K562 (cell line): ENCODE results near the gene RAPGEF5. TPM values are rescaled to one million over a fixed set of nuclear protein-coding genes. Genes with fewer than 3 reads are reported as not detected.
A peak's percentile ranks its signal among the peaks of the same experiment; 100 is the strongest.

Experiments used
- ATAC-seq: fragments of 200-7000 bp; cut with Tn5 transposase; 3 replicates; pipeline ENCODE4 v1.9.1; 2020; ENCODE audit warnings: moderate library complexity
- BruUV-seq: library from RNA; stranded (reverse); fragments of 400-500 nt; replicated peaks from 2 replicates; lab custom pipeline; 2021; lab: Mats Ljungman, UMichigan
- CTCF ChIA-PET: fragments of 300-600 bp; formaldehyde crosslinking; extraction: SDS; loops from one replicate; lab custom pipeline; 2021; ENCODE audit warnings: low intra/inter-chr PET ratio; lab: Yijun Ruan, JAX
- POLR2A ChIA-PET: fragments of 300-600, 350-650 bp; sonication (Branson Sonifier 250); formaldehyde crosslinking; extraction: SDS; loops from one replicate; lab custom pipeline; 2021; ENCODE audit warnings: antibody characterized with exemption, inconsistent platforms; lab: Yijun Ruan, JAX
- DNase-seq, 4 experiments: peaks; one replicate each; pipeline versions ENCODE4 v3.0.0 to v3.0.0-alpha.2; 2011 to 2018; ENCODE audit warnings: low spot score in 3 of 4, mixed read lengths in 3 of 4; ENCODE audit errors: extremely low read depth in 1 of 4
- FAIRE-seq: peaks from 2 replicates; lab custom pipeline; 2011; peaks lifted over from hg19 to GRCh38; lab: Jason Lieb, UNC
- H2AFZ ChIP-seq: 2 replicates; pipeline ENCODE4 v1.6.0; 2011; ENCODE audit warnings: low read depth, low read length, control low read depth, inconsistent platforms
- H3K27ac ChIP-seq: fragments of 200-600 bp; 3 replicates; pipeline ENCODE4 v1.8.0; 2011; ENCODE audit warnings: low read depth, mild to moderate bottlenecking, control low read depth, inconsistent platforms, low read length, moderate library complexity, mixed read lengths; ENCODE audit errors: extremely low read depth
- H3K27me3 ChIP-seq, 2 experiments: fragments of 300-600 bp in 1 of 2; 2 replicates in 1 of 2; 3 replicates in 1 of 2; pipeline versions ENCODE4 v1.6.0 to v1.8.0; 2011; ENCODE audit warnings: inconsistent platforms in 2 of 2, low read length in 2 of 2, mild to moderate bottlenecking in 1 of 2, mixed read lengths in 1 of 2, moderate library complexity in 1 of 2; ENCODE audit not compliant: control insufficient read depth in 2 of 2, insufficient read depth in 2 of 2
- H3K36me3 ChIP-seq: fragments of 300-600 bp; 3 replicates; pipeline ENCODE4 v1.8.0; 2011; ENCODE audit warnings: mild to moderate bottlenecking, low read length, inconsistent platforms; ENCODE audit not compliant: control insufficient read depth, insufficient read depth
- H3K4me1 ChIP-seq, 2 experiments: fragments of 200-600 bp in 1 of 2; replicated peaks in 1 of 2; 2 replicates in 1 of 2; 3 replicates in 1 of 2; pipeline versions ENCODE4 v1.5.1 to v1.8.0; 2011; ENCODE audit warnings: inconsistent platforms in 2 of 2, low read length in 2 of 2, mild to moderate bottlenecking in 1 of 2, mixed read lengths in 1 of 2, moderate library complexity in 1 of 2; ENCODE audit not compliant: control insufficient read depth in 2 of 2, insufficient read depth in 2 of 2
- H3K4me2 ChIP-seq: 2 replicates; pipeline ENCODE4 v1.6.1; 2011; ENCODE audit warnings: low read length, control low read depth, inconsistent platforms, mixed read lengths; ENCODE audit not compliant: insufficient read depth
- H3K4me3 ChIP-seq: fragments of 200-600 bp; sonication (generic), shearing (Covaris generic); 2 replicates; pipeline ENCODE4 v1.5.1; 2016; ENCODE audit warnings: control low read depth, inconsistent platforms
- H3K79me2 ChIP-seq: fragments of 200-600 bp; 3 replicates; pipeline ENCODE4 v1.8.0; 2011; ENCODE audit warnings: low read length, inconsistent platforms; ENCODE audit not compliant: control insufficient read depth, insufficient read depth
- H3K9ac ChIP-seq, 2 experiments: 2 replicates each; pipeline versions ENCODE4 v1.6.0 to v1.6.1; 2011; ENCODE audit warnings: low read depth in 2 of 2, low read length in 2 of 2, control low read depth in 1 of 2, inconsistent platforms in 1 of 2, mild to moderate bottlenecking in 1 of 2, mixed read lengths in 1 of 2; ENCODE audit not compliant: insufficient read depth in 1 of 2
- H3K9me1 ChIP-seq: one replicate; pipeline ENCODE4 v1.6.0; 2011; ENCODE audit warnings: inconsistent platforms, mild to moderate bottlenecking, low read length, moderate library complexity; ENCODE audit not compliant: control insufficient read depth, insufficient read depth
- H3K9me3 ChIP-seq: replicated peaks from 2 replicates; pipeline ENCODE4 v1.5.1; 2011; ENCODE audit warnings: low read depth, low read length, inconsistent platforms; ENCODE audit not compliant: control insufficient read depth, insufficient read depth
- H4K20me1 ChIP-seq: replicated peaks from 2 replicates; pipeline ENCODE4 v1.6.1; 2011; ENCODE audit warnings: low read length, inconsistent platforms, mixed read lengths; ENCODE audit not compliant: control insufficient read depth, insufficient read depth
- CBFA2T3 ChIP-seq: fragments of 450-650 bp; IDR thresholded peaks from 2 replicates; pipeline ENCODE4 v1.6.1; 2017
- EGR1 ChIP-seq: fragments of 450-650 bp; conservative IDR thresholded peaks from 2 replicates; pipeline ENCODE4 v1.6.1; 2017; ENCODE audit warnings: mild to moderate bottlenecking
- FOXJ3 ChIP-seq: sonication (generic); formaldehyde crosslinking; IDR thresholded peaks from 2 replicates; pipeline ENCODE4 v1.4.0; 2020; ENCODE audit warnings: mild to moderate bottlenecking, missing genetic modification reagents
- HDGF ChIP-seq: fragments of 450-650 bp; IDR thresholded peaks from 2 replicates; pipeline ENCODE4 v1.6.1; 2016
- LARP7 ChIP-seq: fragments of 450-650 bp; IDR thresholded peaks from 2 replicates; pipeline ENCODE4 v1.6.1; 2016
- NFYB ChIP-seq: IDR thresholded peaks from 2 replicates; pipeline ENCODE4 v1.6.1; 2011; ENCODE audit warnings: mild to moderate bottlenecking, moderate library complexity; ENCODE audit not compliant: insufficient read length; ENCODE audit errors: extremely low read depth
- POLR2B ChIP-seq: fragments of 450-650 bp; IDR thresholded peaks from 2 replicates; pipeline ENCODE4 v1.6.1; 2018; ENCODE audit warnings: low read depth; ENCODE audit not compliant: partially characterized antibody
- PTBP1 ChIP-seq: fragments of 200-400 bp; formaldehyde crosslinking; IDR thresholded peaks from 2 replicates; pipeline ENCODE4 v1.6.1; 2017; ENCODE audit warnings: low read depth, low read length
- SPI1 ChIP-seq: IDR thresholded peaks from 2 replicates; pipeline ENCODE4 v1.6.1; 2011; ENCODE audit warnings: low read depth, low read length, control low read depth, borderline replicate concordance
- ZC3H8 ChIP-seq: fragments of 450-650 bp; IDR thresholded peaks from 2 replicates; pipeline ENCODE4 v1.6.1; 2017
- ZNF277 ChIP-seq: fragments of 250-450 bp; sonication (Bioruptor Pico); IDR thresholded peaks from 2 replicates; pipeline ENCODE4 v1.8.0; 2022; ENCODE audit warnings: inconsistent platforms, mild to moderate bottlenecking, moderate library complexity, borderline replicate concordance
- ZNF407 ChIP-seq: fragments of 450-650 bp; IDR thresholded peaks from 2 replicates; pipeline ENCODE4 v1.6.1; 2016; ENCODE audit warnings: low read depth
- WGBS: fragments of 100-300 bp; shearing (Covaris generic); methylation state at CpG from one replicate; pipeline ENCODE4 v1.1.6; 2016; ENCODE audit warnings: low coverage, mixed read lengths; ENCODE audit not compliant: insufficient coverage; ENCODE audit errors: missing lambda C conversion rate; 5-methylcytosine and 5-hydroxymethylcytosine counted together
- in situ Hi-C: fragments of 300-500 bp; cut with MboI; formaldehyde crosslinking; loops from 4 replicates; pipeline ENCODE4 v1.15.0; 2018; ENCODE audit warnings: inconsistent platforms, mixed read lengths
- intact Hi-C: fragments of 100-400 bp; cut with micrococcal nuclease; formaldehyde crosslinking; loops from 2 replicates; pipeline ENCODE4 v1.14.2; 2022
- polyA plus RNA-seq, 8 experiments: library from polyadenylated mRNA; depleted of rRNA in 4 of 8; stranded (reverse) in 5 of 8; unstranded in 3 of 8; fragments of >200 nt; fragmentation: Nextera tagmentation in 2 of 8; fragmentation: Illumina TruSeq in 1 of 8; extraction: Ambion mirVana in 2 of 8; extraction: Trizol in 1 of 8; gene quantifications; 2 replicates each; pipeline versions ENCODE4 v1.2.1 to v1.2.3, GENCODE V29; 2011 to 2014; ENCODE audit warnings: inconsistent platforms in 1 of 8, missing spikeins in 1 of 8
- total RNA-seq, 7 experiments: library from RNA; depleted of rRNA in 6 of 7; stranded (reverse); fragments of >200 nt in 6 of 7; fragmentation: Illumina TruSeq in 2 of 7; extraction: Trizol in 2 of 7; gene quantifications; 2 replicates each; pipeline versions ENCODE4 v1.2.1 to v1.2.3, GENCODE V29; 2011 to 2021; ENCODE audit warnings: low replicate concordance in 1 of 7
- TF ChIP-seq, protein P1 (sequence below): fragments of 250-450 bp; sonication (Bioruptor Pico); IDR thresholded peaks from 2 replicates; pipeline ENCODE4 v1.8.0; 2021; ENCODE audit warnings: moderate library complexity, mild to moderate bottlenecking, inconsistent platforms

RAPGEF5 gene
- total and polyA plus RNA-seq, 9 of the 15 experiments (the other 6 are each of a cell fraction or from before 2014, with no cell fraction given): 0.39 to 2.0 (median 1.1) TPM

GRCh38 chr7:22234227-22234626 lies 122.7 kb downstream of the RAPGEF5 start:
- 5% methylated on average over 3 of the region's 3 CpGs for WGBS
- Histone ChIP-seq H3K4me3 (no peak overlapping the region), H3K27ac (no peak overlapping the region), H3K9me1 (no peaks in the 10 kb centered on the region), H3K36me3 (no peaks in the 10 kb centered on the region), H4K20me1 (no peaks in the 10 kb centered on the region), H3K4me2 (no peak overlapping the region), H2AFZ (no peak overlapping the region), H3K4me1 (peaks cover 0 to 6% of the 10 kb centered on the region in 2 experiments; a peak in 1 of 5 replicates), H3K79me2 (no peaks in the 10 kb centered on the region), H3K9me3 (no peaks in the 10 kb centered on the region), H3K9ac (no peak overlapping the region), H3K27me3 (no peaks in the 10 kb centered on the region)
- intact Hi-C loops: no loop called here
- ChIA-PET CTCF (no interaction called here), POLR2A (no interaction called here)
- ATAC-seq: peak; percentile 31; the same call in 1 of the 3 replicates
- DNase-seq: peak in 2 of 4 experiments; percentile 17 to 23
- FAIRE-seq: no peak
- in situ Hi-C loops: no loop called here
- BruUV-seq: no TSS peak
- TF ChIP-seq, protein P1, sequence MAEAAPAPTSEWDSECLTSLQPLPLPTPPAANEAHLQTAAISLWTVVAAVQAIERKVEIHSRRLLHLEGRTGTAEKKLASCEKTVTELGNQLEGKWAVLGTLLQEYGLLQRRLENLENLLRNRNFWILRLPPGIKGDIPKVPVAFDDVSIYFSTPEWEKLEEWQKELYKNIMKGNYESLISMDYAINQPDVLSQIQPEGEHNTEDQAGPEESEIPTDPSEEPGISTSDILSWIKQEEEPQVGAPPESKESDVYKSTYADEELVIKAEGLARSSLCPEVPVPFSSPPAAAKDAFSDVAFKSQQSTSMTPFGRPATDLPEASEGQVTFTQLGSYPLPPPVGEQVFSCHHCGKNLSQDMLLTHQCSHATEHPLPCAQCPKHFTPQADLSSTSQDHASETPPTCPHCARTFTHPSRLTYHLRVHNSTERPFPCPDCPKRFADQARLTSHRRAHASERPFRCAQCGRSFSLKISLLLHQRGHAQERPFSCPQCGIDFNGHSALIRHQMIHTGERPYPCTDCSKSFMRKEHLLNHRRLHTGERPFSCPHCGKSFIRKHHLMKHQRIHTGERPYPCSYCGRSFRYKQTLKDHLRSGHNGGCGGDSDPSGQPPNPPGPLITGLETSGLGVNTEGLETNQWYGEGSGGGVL (CRISPR knock-in tag): no peak
- TF ChIP-seq HDGF (no peak), ZC3H8 (no peak), ZNF277 (CRISPR knock-in tag) (no peak), LARP7 (no peak), FOXJ3 (CRISPR knock-in tag) (no peak), ZNF407 (no peak), EGR1 (no peak), PTBP1 (no peak), POLR2B (no peak), NFYB (no peak), SPI1 (no peak), CBFA2T3 (peak; percentile 37; the same call in 1 of the 2 replicates)
